Neural cell (in vitro differentiated cells): ENCODE results near the gene RUVBL1. TPM values are rescaled to one million over a fixed set of nuclear protein-coding genes. Genes with fewer than 3 reads are reported as not detected.
A peak's percentile ranks its signal among the peaks of the same experiment; 100 is the strongest.

Experiments used
- H2AFZ ChIP-seq: fragments of 200-600, 300-800 bp; sonication (generic), shearing (Covaris generic); 2 replicates; pipeline ENCODE4 v1.6.0; 2014; ENCODE audit warnings: low read depth, mild to moderate bottlenecking, antibody characterized with exemption, low read length, moderate library complexity
- H3F3A ChIP-seq: fragments of 200-600 bp; shearing (Covaris generic); 2 replicates; pipeline ENCODE4 v1.6.1; 2016; ENCODE audit warnings: mild to moderate bottlenecking, moderate library complexity, mixed read lengths, antibody characterized with exemption, low read length; ENCODE audit not compliant: insufficient read depth, poor library complexity, severe bottlenecking
- H3K27ac ChIP-seq: fragments of 200-600, 300-800 bp; sonication (generic), shearing (Covaris generic); 2 replicates; pipeline ENCODE4 v1.5.1; 2014; ENCODE audit warnings: mild to moderate bottlenecking, low read length, moderate library complexity
- H3K27me3 ChIP-seq: fragments of 300-800, 200-600 bp; sonication (generic), shearing (Covaris generic); 2 replicates; pipeline ENCODE4 v1.6.0; 2014; ENCODE audit warnings: mild to moderate bottlenecking, low read depth, low read length, moderate library complexity; ENCODE audit not compliant: insufficient read depth
- H3K36me3 ChIP-seq: fragments of 300-800, 200-600 bp; sonication (generic), shearing (Covaris generic); 2 replicates; pipeline ENCODE4 v1.5.1; 2014; ENCODE audit warnings: mild to moderate bottlenecking, antibody characterized with exemption, low read length, moderate library complexity; ENCODE audit not compliant: insufficient read depth
- H3K4me2 ChIP-seq: fragments of 300-800, 200-600 bp; sonication (generic), shearing (Covaris generic); 2 replicates; pipeline ENCODE4 v1.6.0; 2014; ENCODE audit warnings: mild to moderate bottlenecking, low read length
- H3K4me3 ChIP-seq: fragments of 300-800, 200-600 bp; sonication (generic), shearing (Covaris generic); 2 replicates; pipeline ENCODE4 v1.5.1; 2014; ENCODE audit warnings: mild to moderate bottlenecking, low read length, moderate library complexity
- H3K79me2 ChIP-seq: fragments of 200-600 bp; shearing (Covaris generic); replicated peaks from 2 replicates; pipeline ENCODE4 v1.6.0; 2014; ENCODE audit warnings: mild to moderate bottlenecking, low read length, moderate library complexity; ENCODE audit not compliant: insufficient read depth
- H3K9ac ChIP-seq: fragments of 300-800, 200-600 bp; sonication (generic), shearing (Covaris generic); 2 replicates; pipeline ENCODE4 v1.6.1; 2016; ENCODE audit warnings: mild to moderate bottlenecking, low read length, mixed read lengths
- H3K9me2 ChIP-seq: fragments of 200-600 bp; shearing (Covaris generic); 2 replicates; pipeline ENCODE4 v1.6.1; 2016; ENCODE audit warnings: mild to moderate bottlenecking, low read length, mixed read lengths; ENCODE audit not compliant: insufficient read depth
- H3K9me3 ChIP-seq: fragments of 200-600, 300-800 bp; sonication (generic), shearing (Covaris generic); 2 replicates; pipeline ENCODE4 v1.6.1; 2016; ENCODE audit warnings: mild to moderate bottlenecking, mixed run types, low read length, moderate library complexity, mixed read lengths
- H4K20me1 ChIP-seq: fragments of 200-600 bp; shearing (Covaris generic); 2 replicates; pipeline ENCODE4 v1.6.1; 2016; ENCODE audit warnings: mild to moderate bottlenecking, mixed run types; ENCODE audit not compliant: insufficient read depth
- EP300 ChIP-seq: fragments of 450-650 bp; conservative IDR thresholded peaks from 2 replicates; pipeline ENCODE4 v1.6.1; 2014; ENCODE audit warnings: antibody characterized with exemption, mild to moderate bottlenecking, moderate library complexity; ENCODE audit not compliant: poor library complexity, severe bottlenecking
- EZH2 ChIP-seq: fragments of 200-600, 300-800 bp; shearing (Covaris generic), sonication (generic); IDR thresholded peaks from 2 replicates; pipeline ENCODE4 v1.6.1; 2014; ENCODE audit warnings: antibody characterized with exemption, low read length, borderline replicate concordance, mild to moderate bottlenecking; ENCODE audit not compliant: insufficient read depth, poor library complexity, severe bottlenecking
- MXI1 ChIP-seq: fragments of 450-650 bp; conservative IDR thresholded peaks from 2 replicates; pipeline ENCODE4 v1.6.1; 2014; ENCODE audit warnings: antibody characterized with exemption, mild to moderate bottlenecking; ENCODE audit not compliant: poor library complexity, severe bottlenecking
- POLR2AphosphoS5 ChIP-seq: IDR thresholded peaks from 2 replicates; pipeline ENCODE4 v1.6.1; 2012
- RAD21 ChIP-seq: fragments of 450-650 bp; conservative IDR thresholded peaks from 2 replicates; pipeline ENCODE4 v1.6.1; 2014; ENCODE audit warnings: antibody characterized with exemption, mild to moderate bottlenecking, moderate library complexity
- REST ChIP-seq: IDR thresholded peaks from 2 replicates; pipeline ENCODE4 v1.6.1; 2012; ENCODE audit warnings: borderline replicate concordance
- SMC3 ChIP-seq: fragments of 450-650 bp; conservative IDR thresholded peaks from 2 replicates; pipeline ENCODE4 v1.6.1; 2014; ENCODE audit warnings: antibody characterized with exemption, mild to moderate bottlenecking, moderate library complexity; ENCODE audit not compliant: poor library complexity
- TAF1 ChIP-seq: IDR thresholded peaks from 2 replicates; pipeline ENCODE4 v1.6.1; 2012; ENCODE audit warnings: low read depth
- polyA plus RNA-seq: library from polyadenylated mRNA; depleted of rRNA; stranded (reverse); fragments of >200 nt; gene quantifications from 2 replicates; pipeline ENCODE4 v1.2.3, GENCODE V29; 2014
- TF ChIP-seq, protein P1 (sequence below): fragments of 450-650 bp; IDR thresholded peaks from 2 replicates; pipeline ENCODE4 v1.5.1; 2014; ENCODE audit warnings: antibody characterized with exemption, mild to moderate bottlenecking, moderate library complexity; ENCODE audit not compliant: poor library complexity, severe bottlenecking

Gene RUVBL1
- polyA plus RNA-seq, 1 donor from 2014 or later = 83.3 TPM

DNA sequence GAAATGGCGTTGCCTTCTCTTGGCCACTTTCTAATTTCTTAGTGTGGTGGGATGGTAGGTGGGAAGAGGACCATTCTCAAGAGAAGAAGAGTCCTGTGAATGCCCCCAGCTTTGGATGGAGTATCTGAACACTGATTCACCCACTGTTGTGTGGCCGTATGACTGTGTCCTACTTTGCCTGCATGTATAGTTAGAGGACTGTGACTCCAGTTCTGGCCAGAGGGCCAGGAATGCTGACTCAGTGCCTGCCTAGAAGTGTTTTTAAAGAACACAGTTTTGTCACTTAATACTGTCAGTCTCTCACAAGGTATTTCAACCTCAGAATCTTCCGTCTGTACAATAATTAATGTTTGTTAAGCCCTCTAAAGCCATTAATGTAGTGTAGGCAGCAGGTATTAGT is 69.2 kb downstream of the RUVBL1 start:
- no peak overlapping the region for H3K27ac ChIP-seq
- H4K20me1 ChIP-seq = no peaks in the 10 kb centered on the region
- no peaks in the 10 kb centered on the region for H3F3A ChIP-seq
- H3K36me3 ChIP-seq = peaks cover 8% of the 10 kb centered on the region
- no peak for TF ChIP-seq POLR2AphosphoS5
- TF ChIP-seq, protein P1, sequence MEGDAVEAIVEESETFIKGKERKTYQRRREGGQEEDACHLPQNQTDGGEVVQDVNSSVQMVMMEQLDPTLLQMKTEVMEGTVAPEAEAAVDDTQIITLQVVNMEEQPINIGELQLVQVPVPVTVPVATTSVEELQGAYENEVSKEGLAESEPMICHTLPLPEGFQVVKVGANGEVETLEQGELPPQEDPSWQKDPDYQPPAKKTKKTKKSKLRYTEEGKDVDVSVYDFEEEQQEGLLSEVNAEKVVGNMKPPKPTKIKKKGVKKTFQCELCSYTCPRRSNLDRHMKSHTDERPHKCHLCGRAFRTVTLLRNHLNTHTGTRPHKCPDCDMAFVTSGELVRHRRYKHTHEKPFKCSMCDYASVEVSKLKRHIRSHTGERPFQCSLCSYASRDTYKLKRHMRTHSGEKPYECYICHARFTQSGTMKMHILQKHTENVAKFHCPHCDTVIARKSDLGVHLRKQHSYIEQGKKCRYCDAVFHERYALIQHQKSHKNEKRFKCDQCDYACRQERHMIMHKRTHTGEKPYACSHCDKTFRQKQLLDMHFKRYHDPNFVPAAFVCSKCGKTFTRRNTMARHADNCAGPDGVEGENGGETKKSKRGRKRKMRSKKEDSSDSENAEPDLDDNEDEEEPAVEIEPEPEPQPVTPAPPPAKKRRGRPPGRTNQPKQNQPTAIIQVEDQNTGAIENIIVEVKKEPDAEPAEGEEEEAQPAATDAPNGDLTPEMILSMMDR = no peak
- no peak for TF ChIP-seq MXI1
- H3K4me3 ChIP-seq = peak overlapping the region; percentile 94
- H3K9me2 ChIP-seq = no peaks in the 10 kb centered on the region
- H3K27me3 ChIP-seq = no peaks in the 10 kb centered on the region
- H3K9me3 ChIP-seq = no peaks in the 10 kb centered on the region
- H3K79me2 ChIP-seq = peaks cover 28% of the 10 kb centered on the region
- no peak overlapping the region for H3K9ac ChIP-seq
- no peak overlapping the region for H3K4me2 ChIP-seq
- no peak overlapping the region for H2AFZ ChIP-seq

DNA sequence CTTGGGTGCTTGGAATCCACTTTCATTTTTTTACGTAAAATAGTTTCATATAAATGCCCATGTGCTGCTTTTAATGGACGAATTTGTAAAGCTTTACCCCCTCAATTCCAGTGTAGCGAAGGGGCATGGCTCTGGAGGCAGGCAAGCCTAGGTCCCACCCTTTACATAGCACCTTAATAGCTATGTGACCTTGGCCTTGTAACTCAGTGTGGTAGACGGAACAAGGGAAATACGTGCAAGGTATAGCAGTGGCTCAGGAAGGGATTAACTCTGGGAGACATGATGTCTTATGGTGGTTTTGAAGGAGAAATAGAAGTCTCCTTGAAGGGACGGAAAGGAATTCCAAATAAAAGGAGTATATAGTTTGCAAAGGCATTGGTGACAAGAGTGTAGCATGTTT is 70.0 kb downstream of the RUVBL1 start:
- Histone ChIP-seq H2AFZ (no peak overlapping the region), H3K36me3 (peaks cover 8% of the 10 kb centered on the region), H3K9me2 (no peaks in the 10 kb centered on the region), H3K9ac (peak overlapping the region; percentile 77), H3K27ac (no peak overlapping the region), H4K20me1 (no peaks in the 10 kb centered on the region), H3K27me3 (no peaks in the 10 kb centered on the region), H3K4me3 (peak overlapping the region; percentile 94), H3K79me2 (peaks cover 28% of the 10 kb centered on the region), H3F3A (no peaks in the 10 kb centered on the region), H3K4me2 (peak overlapping the region; percentile 88), H3K9me3 (no peaks in the 10 kb centered on the region)
- TF ChIP-seq REST (no peak), TAF1 (no peak), MXI1 (no peak), RAD21 (no peak), POLR2AphosphoS5 (no peak), EP300 (no peak), EZH2 (no peak), SMC3 (no peak)
- TF ChIP-seq, protein P1 = no peak
